ENCODE data around the gene TTLL11.
A peak's percentile ranks its signal among the peaks of the same experiment; 100 is the strongest.

TTLL11 gene, protein sequence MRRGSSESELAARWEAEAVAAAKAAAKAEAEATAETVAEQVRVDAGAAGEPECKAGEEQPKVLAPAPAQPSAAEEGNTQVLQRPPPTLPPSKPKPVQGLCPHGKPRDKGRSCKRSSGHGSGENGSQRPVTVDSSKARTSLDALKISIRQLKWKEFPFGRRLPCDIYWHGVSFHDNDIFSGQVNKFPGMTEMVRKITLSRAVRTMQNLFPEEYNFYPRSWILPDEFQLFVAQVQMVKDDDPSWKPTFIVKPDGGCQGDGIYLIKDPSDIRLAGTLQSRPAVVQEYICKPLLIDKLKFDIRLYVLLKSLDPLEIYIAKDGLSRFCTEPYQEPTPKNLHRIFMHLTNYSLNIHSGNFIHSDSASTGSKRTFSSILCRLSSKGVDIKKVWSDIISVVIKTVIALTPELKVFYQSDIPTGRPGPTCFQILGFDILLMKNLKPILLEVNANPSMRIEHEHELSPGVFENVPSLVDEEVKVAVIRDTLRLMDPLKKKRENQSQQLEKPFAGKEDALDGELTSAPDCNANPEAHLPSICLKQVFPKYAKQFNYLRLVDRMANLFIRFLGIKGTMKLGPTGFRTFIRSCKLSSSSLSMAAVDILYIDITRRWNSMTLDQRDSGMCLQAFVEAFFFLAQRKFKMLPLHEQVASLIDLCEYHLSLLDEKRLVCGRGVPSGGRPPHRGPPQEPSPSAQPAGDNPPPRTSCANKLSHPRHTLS

DNA sequence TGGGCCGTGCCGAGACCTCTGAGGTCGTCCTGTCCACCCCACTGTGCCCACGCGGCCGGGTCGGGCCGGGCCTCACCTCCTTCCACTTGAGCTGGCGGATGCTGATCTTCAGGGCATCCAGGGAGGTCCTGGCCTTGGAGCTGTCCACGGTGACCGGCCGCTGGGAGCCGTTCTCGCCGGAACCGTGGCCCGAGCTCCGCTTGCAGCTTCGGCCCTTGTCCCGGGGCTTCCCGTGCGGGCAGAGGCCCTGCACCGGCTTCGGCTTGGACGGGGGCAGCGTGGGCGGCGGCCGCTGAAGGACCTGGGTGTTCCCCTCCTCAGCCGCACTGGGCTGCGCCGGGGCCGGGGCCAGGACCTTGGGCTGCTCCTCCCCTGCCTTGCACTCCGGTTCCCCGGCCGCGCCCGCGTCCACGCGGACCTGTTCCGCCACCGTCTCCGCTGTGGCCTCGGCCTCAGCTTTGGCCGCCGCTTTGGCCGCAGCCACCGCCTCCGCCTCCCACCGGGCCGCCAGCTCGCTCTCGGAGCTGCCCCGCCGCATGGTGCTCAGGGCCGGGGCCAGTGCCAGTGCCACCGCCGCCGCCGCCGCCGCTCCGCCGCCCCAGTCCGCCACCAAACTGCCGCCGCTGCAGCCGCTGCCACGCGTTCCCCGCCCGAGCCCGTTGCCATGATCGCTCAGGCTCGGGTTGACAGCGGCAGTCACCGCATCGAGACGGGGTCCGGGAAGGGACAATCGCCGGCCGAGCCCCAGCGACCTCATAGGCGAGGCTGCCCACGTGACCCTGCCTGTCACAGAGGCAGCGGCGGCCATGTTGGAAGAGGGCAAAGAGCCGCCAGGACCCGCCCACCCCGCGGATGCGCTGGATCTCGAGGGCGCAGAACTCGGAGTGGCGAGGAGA is at the start of gene TTLL11:
Gene TTLL11 (minus strand): TSS at position 698 of the 896 bp plus-strand sequence. CDS start 160 bp downstream, at position 538.
- DNase-seq, result peak; percentile 93

DNA sequence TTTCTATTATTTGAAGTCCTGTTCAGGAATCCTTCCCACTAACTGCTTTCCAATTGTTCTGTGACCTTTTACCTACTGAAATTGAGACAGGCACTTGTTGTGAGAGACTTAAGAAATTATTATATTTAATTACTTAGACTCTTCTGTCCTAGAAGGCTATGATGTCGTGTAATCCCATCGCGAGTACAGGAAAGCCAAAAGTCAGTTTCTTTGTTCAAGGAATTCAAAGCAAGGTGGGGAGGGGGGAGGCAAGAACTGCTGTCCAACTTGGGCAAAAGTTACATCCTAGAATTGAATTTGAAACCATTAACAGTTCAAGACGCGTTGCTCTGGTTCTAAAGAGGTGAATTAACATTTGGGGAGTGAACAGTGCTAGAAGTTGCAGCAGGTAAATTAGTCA is 48.6 kb upstream of the TTLL11 start:
- no peak for DNase-seq

DNA sequence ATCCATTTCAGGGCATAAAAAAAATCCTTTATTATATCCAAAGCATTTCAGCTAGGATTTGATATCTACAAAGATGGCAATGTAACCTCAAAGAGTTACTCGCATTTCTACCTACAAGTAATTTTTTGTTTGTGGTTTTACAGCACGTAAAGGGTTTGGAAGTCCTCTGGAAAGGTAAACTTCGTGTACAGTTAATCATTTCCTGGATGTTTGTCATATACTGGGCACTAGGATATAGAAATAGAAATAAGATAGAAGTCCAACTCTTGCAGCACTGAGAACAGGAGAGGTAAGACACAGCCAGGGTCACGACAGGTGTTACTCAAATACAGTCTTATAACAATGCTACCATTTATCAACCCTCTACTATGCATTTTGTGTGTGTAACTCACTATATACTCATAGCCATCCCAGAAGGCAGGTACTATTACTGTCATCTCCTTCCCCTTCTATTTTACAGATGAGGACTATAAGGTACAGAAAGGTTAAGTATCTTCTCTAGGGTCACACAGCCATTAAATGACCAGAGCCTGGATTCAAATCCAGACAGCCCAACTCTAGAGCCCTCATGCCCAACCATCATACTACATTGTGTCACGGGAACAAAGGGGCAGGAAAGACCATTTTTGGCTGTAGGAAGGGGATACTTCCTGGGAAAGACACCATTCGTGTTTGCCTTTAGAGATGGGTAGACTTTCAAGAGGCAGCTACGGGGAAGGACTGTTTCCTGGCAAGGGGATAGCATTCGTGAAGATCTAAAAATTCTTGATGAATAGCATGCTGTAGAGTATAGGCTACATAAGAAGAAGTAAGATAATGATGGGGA is 47.5 kb upstream of the TTLL11 start:
- no peak for DNase-seq

DNA sequence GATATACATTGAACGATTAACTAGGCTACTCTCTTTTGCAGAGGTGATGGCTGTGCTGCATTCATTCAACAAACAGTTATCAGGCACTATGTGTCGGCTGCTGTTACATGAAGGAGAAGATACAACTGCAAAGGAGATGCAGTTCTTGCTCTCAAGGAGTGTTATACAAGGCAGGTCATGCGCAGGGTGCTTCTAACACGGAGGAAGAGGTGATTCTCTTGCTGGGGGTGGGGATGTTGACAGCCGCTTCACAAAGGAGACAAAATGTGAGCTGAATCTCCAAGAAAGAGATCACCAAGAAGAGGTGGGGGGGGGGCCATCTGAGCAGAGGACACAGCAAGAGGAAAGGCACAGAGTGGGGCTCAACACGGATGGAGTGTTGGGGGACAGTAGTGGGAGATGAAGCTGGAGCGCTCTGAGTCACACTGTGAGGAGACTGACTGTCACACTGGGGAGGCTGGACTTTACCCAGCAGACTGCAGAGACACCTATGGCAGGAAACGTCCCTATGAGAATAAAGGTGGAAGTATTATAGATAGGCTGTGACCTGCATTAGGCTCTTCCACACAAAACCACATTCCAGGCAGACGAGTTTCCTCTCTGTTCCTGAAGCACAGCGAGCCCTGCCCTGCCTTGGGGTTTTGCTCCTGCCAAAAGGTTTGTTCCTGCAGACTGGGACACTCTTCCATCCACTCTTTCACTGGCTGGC is 45.6 kb upstream of the TTLL11 start:
- no peak for DNase-seq

DNA sequence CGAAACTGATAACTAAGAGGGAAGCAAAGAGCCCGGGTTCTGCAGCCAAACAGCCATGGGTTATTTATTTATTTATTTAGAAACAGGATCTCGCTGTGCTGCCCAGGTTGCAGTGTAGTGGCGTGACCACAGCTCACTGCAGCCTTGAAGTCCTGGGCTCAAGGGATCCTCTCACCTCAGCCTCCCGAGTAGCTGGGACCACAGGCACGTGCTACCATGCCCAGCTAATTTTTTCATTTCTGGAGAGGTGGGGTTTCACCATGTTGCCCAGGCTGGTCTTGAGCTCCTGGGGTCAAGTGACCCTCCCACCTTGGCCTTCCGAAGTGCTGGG is 42.4 kb upstream of the TTLL11 start:
- no peak for DNase-seq

DNA sequence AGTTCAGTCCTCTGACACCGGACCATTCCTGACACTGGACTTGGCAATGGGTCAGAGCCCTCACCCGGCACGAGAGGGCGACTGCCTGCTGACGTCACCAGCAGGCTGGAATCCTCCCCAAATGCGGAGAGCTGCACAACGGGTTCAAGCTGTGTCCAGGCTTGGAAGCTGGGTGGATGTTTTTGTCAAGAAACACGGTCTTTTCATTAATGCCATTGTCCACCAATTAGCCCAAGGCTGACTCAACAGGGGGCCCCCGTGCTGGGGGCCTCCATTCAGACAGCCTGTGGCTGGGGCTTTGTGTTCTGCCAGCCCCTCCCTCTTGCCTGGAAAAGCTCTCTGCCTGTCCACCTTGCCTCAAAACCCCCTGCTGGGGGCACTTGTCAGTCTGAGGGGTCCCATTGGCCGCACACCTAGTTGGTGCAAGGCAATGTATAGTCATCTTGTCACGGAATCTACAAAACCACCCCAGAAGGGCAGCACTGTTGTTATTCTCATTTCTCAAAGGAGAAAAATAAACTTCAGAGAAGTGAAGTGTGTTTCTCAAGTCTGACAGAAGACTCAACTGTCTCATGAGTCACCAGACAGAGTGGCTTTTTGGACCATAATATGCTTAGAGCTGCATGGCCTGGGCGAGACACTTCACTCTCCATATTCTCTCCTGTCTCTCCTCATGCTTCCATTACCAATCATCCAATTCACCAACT is 41.9 kb upstream of the TTLL11 start:
- no peak for DNase-seq

DNA sequence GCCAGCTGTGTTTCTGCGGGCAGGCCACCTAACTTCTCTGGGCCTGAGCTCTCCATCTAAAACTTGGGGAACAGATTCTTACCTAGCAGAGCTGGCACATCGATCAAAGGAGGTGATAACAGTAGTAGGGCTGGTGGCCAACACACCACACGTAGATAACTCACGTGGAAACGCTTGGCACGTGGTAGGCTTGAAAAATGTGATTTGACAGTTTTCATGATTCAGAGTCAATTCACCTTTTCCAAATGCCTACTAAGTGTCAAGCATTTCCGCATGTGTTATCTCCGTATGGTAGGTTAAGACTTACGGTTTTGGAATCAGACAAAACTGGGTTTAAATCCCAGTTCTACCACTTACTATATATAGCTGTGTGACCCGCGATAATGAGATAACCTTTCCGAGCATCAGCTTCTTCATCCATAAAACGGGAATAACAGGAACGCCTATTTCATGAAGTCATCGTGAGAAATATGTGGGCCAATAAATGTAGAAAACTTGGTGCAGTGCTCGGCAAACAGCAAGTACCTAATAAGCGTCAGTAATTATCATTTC is 41.0 kb upstream of the TTLL11 start:
- DNase-seq, result no peak

DNA sequence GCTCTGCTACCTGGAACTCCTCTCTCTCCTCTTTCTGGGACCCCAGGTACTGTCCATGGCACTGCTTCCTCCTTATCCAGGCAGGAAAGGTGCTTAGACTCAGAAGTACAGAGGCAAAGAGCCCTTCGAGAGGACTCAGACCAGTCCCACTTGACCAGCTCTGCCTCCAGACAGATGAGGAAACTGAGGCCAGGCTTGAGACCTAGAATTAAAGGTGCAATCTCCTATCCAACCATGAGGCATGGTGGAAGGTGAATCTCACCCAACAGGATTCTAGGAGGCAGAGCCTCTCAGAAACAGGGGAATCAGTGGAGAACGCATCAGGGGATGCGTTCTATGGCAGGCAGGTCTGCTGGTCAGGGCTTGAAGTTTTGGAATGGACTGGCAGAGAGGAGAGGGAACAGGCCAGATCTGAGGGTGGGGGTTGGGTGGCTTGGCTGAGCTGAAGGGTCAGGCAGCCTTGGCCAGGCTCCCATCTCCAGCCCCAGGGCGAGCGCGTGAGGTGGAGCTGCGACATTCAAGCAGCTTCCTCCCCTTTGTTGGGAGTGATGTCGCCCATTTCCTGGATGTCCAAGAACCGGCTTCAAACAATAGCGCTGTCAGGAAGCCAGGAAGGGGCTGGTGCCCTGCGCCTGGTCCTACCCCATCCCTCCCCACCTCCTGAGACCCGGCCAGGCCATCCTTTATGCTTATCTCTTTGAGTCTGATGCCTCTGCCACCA is 40.3 kb upstream of the TTLL11 start:
- no peak for DNase-seq

DNA sequence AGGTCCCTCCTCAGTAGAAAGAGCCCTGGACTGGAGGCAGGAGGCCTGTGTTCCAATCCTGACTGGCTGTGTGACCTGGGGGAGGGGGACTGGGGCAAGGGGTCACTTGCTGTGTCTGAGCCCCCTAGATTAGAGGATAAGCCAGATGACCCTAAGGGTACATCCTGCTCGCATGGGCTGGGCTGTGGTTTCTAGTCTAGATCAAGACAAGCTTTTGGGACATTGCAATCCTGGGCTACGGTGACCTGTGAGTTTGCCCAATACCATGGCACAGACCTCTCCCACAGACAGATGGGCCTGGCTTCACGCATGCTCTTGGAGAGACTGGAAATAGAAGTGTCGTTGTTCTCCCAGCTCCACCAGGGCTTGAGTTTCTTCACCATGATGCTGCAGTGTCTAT is 39.4 kb upstream of the TTLL11 start:
- DNase-seq, result no peak

DNA sequence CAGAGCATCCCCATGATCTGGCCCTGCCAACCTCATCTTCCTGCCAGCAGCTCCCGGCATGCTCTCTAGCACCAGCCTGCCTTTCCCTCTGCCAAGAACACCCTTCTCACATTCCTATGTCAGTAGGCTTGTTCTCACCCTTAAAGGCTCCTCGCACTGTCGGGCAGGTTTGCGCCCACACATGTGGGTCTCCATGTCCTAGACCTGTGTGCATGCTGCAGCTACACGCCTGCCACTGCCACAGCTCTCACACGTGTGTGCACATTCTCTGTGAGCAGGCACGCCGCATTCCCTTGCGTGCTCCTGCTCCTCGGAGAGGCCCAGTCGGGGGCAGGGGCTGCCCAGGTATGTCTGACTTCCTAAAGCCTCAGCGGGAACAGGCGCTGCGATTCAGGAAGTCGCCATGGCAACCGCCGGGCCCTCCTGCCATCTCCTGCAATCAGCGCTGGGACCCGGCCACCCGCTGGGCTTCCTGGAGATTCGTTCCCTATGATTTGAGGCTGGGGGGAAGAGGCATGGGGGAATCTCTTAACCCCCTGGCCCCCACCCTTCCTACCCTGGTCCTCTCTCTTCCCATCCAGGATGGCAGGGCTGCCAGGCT is 38.4 kb upstream of the TTLL11 start:
- DNase-seq, result no peak

DNA sequence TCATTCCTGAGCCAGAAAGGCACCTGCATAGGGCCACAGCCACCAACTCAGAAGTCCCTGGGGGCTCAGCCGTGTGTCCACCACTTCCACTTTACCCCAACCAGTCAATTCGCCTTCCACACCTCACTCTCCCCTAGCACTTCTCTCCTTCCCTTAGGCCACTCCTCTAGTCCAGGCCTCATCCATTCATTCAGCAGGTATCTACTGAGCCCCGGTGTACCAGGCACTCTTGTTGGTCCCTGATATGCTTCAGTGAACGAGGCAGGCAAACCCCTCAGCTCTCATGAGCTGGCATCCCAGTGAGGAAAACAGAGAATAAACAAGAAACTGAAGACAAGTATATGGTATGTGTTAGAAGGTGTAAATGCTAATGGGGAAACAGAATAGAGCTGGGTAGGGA is 37.7 kb upstream of the TTLL11 start:
- DNase-seq, result no peak

DNA sequence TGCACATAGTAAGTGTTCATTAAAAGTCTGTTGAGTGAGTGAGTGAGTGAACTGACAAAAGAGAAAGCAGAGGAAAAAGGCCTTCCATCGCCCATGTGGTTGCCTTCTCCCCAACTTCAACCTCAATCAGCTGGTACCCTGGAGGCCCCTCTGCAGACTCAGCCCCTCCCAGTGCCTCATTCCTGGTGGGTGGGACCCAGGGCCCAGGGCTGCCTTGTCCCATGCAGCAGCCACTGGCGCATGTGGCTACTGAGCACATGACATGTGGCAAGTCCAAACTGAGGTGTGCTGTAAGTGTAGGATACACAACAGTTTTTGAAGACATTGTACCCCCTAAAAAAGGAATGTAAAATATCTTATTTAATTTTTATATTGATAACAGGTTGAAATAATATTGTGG is 36.9 kb upstream of the TTLL11 start:
- DNase-seq, result no peak

DNA sequence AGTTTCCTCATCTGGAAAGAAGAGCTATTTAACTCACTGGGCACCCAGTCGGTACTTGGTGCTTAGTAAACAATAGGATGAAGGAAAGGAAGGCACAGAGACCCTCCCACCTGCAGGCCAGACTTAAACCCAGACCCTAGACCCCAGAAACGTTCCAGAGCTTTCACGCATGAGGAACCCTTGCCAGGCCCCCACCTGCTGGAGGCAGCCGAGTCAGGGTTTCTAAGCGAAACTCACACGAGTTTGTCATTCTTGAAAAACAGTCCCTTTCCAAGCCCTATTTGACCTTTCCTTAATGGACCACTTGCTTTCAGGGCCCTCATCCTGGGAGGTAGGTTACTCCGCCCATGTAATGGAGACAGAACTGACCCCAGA is 35.8 kb upstream of the TTLL11 start:
- DNase-seq, result no peak

DNA sequence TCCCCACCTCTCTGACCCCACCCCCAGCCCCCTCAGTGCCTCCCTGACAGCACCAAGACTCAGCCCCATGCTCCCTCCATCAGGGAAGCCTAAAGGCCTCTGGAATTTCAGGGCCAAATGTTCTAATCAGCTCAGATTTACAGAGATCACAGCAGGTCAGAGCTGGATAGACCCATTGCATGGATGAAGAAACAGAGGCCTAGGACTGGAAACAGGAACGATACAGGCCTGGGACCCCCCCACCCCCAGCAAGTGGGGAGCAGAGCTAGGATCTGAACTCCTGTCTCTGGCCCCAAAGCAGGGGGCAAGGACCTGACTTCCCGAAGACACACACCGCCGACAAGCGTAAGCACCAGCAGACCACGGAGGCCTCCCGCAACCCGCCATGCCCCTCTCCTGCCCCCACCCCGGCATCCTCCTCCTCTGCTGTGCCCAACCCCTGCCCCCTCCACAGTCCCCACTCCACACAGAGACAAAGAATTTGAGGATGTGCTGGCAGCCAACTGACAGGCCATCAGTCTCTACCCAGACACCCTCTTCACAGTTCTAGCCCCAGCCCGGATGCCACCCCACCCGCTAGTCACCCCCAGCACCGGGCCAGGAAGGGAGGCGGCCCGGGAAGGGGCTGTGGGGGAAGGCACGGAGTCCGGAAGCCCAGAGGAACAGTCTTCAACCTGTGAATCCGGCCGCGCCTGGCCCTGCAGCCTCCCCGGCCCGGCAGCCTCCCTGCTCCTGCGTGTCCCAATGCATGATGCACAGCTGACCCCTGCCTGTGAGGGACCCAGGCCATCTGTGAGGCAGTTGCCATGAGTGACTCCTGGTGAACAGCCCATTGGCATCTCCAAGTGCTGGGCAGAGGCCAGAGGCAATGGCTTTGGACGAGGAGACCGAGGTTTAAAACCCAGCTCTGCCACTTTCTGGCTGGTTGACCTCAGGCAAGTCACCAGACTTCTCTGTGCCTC is 35.2 kb upstream of the TTLL11 start:
- DNase-seq, result no peak

DNA sequence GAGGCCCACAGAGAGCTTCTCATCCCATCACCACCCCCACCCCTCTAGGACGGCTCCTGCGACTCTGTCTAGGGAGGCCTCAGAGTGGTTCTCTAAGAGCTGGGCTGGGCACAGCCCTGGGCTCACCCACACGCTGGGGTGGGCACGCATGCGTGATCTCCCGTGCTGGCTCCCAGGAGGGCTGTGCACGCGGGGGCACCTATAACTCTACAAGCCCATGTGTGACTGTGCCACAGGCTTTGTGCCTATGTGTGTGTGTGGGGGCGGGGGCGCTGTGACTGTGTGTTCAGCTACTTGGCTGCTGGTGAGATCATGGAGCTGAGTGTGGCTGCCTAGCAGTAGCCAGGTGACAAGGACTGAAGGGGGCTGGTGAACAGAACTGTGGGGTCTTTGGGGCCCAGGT is 34.3 kb upstream of the TTLL11 start:
- DNase-seq, result peak; percentile 47

DNA sequence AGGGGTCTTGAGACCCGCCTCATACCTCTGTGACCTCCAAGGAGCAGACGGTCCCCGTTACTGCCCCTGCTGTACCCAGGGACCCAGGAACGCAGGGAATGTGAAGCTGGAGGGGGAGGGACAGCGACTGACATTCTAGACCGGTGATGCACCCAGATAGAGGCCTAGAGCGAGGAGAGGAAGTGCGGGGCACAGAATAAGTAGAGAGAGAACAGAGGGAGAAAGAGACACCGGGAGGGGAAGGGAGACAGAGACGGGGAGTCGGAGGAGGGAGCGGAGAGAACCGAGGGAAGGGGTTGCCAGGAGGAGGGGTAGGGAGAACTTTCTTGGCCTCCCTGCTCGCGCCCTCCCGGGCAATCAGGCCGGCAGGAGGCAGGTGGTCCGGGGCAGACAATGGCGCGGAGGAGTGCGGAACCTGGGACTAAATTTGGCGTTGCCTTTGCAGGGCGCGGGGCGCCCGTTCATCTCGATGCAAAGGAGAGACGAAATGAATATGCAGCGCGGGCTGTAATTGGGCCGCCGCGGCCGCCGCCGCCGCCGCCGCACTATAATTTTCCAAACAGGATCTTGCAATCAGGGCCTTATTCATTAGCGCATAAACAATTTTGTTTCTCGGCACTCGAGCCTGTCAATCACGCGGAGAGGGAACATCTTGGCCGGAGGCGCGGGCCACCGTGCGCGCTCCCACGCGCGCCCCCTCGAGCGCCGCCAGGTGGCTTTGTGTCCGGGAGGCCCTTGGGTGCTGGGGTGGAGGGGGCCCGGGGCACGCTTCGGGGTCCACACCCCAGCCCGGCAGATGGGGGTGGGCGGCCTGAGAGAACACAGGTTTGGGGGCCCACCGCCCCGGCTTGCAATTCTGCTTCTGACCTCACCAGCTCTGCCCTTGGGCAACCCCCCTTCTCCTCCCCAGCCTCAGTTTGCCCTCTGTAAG is 33.5 kb upstream of the TTLL11 start:
- peak; percentile 90 for DNase-seq
